IMR-90 (cell line): ENCODE measurements around the gene CNNM3. TPM values are rescaled to one million over a fixed set of nuclear protein-coding genes. Genes with fewer than 3 reads are reported as not detected.

Experiments
- ATAC-seq: fragments of 200-7000 bp; cut with Tn5 transposase; 2 replicates; pipeline ENCODE4 v1.9.1; 2020; ENCODE audit warnings: low read depth, mild to moderate bottlenecking, moderate library complexity
- BruUV-seq: library from RNA; stranded (reverse); fragments of 400-500 nt; replicated peaks from 2 replicates; lab custom pipeline; 2021; lab: Mats Ljungman, UMichigan
- CTCF ChIA-PET: fragments of 300-600 bp; formaldehyde crosslinking; extraction: SDS; loops from one replicate; lab custom pipeline; 2021; ENCODE audit warnings: antibody characterized with exemption; lab: Yijun Ruan, JAX
- POLR2A ChIA-PET: fragments of 300-600 bp; sonication (Branson Sonifier 250); formaldehyde crosslinking; loops from one replicate; lab custom pipeline; 2022; ENCODE audit warnings: antibody characterized with exemption; ENCODE audit not compliant: unreplicated experiment; lab: Charles Lee
- DNase-seq: peaks from one replicate; pipeline ENCODE4 v3.0.0; 2013
- H2AFZ ChIP-seq: replicated peaks from 2 replicates; pipeline ENCODE3; 2013; ENCODE audit warnings: low read length, mild to moderate bottlenecking; ENCODE audit not compliant: poor library complexity
- H2AK5ac ChIP-seq: 2 replicates; pipeline ENCODE4 v1.6.1; 2013; ENCODE audit warnings: low read depth, low read length, inconsistent platforms
- H2AK9ac ChIP-seq: replicated peaks from 2 replicates; pipeline ENCODE3; 2013; ENCODE audit warnings: mild to moderate bottlenecking, low read depth, low read length, moderate library complexity; ENCODE audit not compliant: poor library complexity
- H2BK120ac ChIP-seq: 2 replicates; pipeline ENCODE4 v1.6.1; 2013; ENCODE audit warnings: low read depth, low read length, inconsistent platforms
- H2BK15ac ChIP-seq: 3 replicates; pipeline ENCODE4 v1.6.1; 2013; ENCODE audit warnings: low read depth, low read length, inconsistent platforms
- H2BK20ac ChIP-seq: 2 replicates; pipeline ENCODE4 v1.6.1; 2013; ENCODE audit warnings: low read depth, mild to moderate bottlenecking, inconsistent platforms, low read length, moderate library complexity
- H2BK5ac ChIP-seq: 2 replicates; pipeline ENCODE4 v1.6.1; 2013; ENCODE audit warnings: mild to moderate bottlenecking, low read depth, low read length, inconsistent platforms; ENCODE audit not compliant: poor library complexity, severe bottlenecking
- H3K14ac ChIP-seq: replicated peaks from 2 replicates; pipeline ENCODE4 v1.6.1; 2013; ENCODE audit warnings: low read depth, low read length, inconsistent platforms
- H3K18ac ChIP-seq: 2 replicates; pipeline ENCODE4 v1.6.1; 2013; ENCODE audit warnings: low read depth, low read length, control low read depth
- H3K23ac ChIP-seq: 2 replicates; pipeline ENCODE4 v1.6.1; 2013; ENCODE audit warnings: low read depth, low read length, inconsistent platforms
- H3K27ac ChIP-seq: 2 replicates; pipeline ENCODE4 v1.5.1; 2013; ENCODE audit warnings: mild to moderate bottlenecking, control low read depth, low read length; ENCODE audit not compliant: insufficient read depth
- H3K27me3 ChIP-seq: 2 replicates; pipeline ENCODE4 v1.6.1; 2013; ENCODE audit warnings: low read length; ENCODE audit not compliant: control insufficient read depth, insufficient read depth
- H3K36me3 ChIP-seq: 2 replicates; pipeline ENCODE4 v1.6.1; 2013; ENCODE audit warnings: low read length, mixed read lengths; ENCODE audit not compliant: control insufficient read depth, insufficient read depth
- H3K4ac ChIP-seq: 2 replicates; pipeline ENCODE4 v1.6.1; 2013; ENCODE audit warnings: low read depth, low read length, inconsistent platforms
- H3K4me1 ChIP-seq: 2 replicates; pipeline ENCODE4 v1.6.1; 2013; ENCODE audit warnings: low read length, mixed read lengths; ENCODE audit not compliant: control insufficient read depth, insufficient read depth
- H3K4me2 ChIP-seq: 2 replicates; pipeline ENCODE4 v1.6.1; 2013; ENCODE audit warnings: low read depth, mild to moderate bottlenecking, control low read depth, low read length, moderate library complexity
- H3K4me3 ChIP-seq: 2 replicates; pipeline ENCODE4 v1.5.1; 2013; ENCODE audit warnings: low read depth, mild to moderate bottlenecking, control low read depth, low read length, moderate library complexity; ENCODE audit not compliant: insufficient read depth
- H3K56ac ChIP-seq: 2 replicates; pipeline ENCODE4 v1.6.1; 2013; ENCODE audit warnings: low read length, inconsistent platforms; ENCODE audit not compliant: insufficient read depth; ENCODE audit errors: extremely low read depth
- H3K79me1 ChIP-seq, 2 experiments: 2 replicates each; pipeline ENCODE4 v1.6.1; 2013; ENCODE audit warnings: low read length in 2 of 2, inconsistent platforms in 1 of 2, low read depth in 1 of 2
- H3K9ac ChIP-seq: 2 replicates; pipeline ENCODE4 v1.6.1; 2013; ENCODE audit warnings: low read depth, low read length, control low read depth
- H3K9me1 ChIP-seq: 2 replicates; pipeline ENCODE4 v1.6.1; 2013; ENCODE audit warnings: low read length, inconsistent platforms; ENCODE audit not compliant: insufficient read depth
- H3K9me3 ChIP-seq: 2 replicates; pipeline ENCODE4 v1.6.1; 2013; ENCODE audit warnings: low read length; ENCODE audit not compliant: control insufficient read depth, insufficient read depth
- H4K20me1 ChIP-seq: 2 replicates; pipeline ENCODE4 v1.6.1; 2013; ENCODE audit warnings: low read length, inconsistent platforms; ENCODE audit not compliant: insufficient read depth
- H4K5ac ChIP-seq: 2 replicates; pipeline ENCODE4 v1.6.1; 2013; ENCODE audit warnings: mild to moderate bottlenecking, low read depth, low read length, control low read depth
- H4K8ac ChIP-seq, 2 experiments: 2 replicates each; pipeline ENCODE4 v1.6.1; 2013; ENCODE audit warnings: low read depth in 2 of 2, low read length in 2 of 2, control low read depth in 1 of 2, inconsistent platforms in 1 of 2
- H4K91ac ChIP-seq: 2 replicates; pipeline ENCODE4 v1.6.1; 2013; ENCODE audit warnings: low read depth, low read length, inconsistent platforms; ENCODE audit not compliant: insufficient read depth
- MXI1 ChIP-seq: IDR thresholded peaks from 2 replicates; pipeline ENCODE4 v1.6.1; 2012; ENCODE audit warnings: low read depth, mild to moderate bottlenecking, low read length, moderate library complexity, borderline replicate concordance
- NFE2L2 ChIP-seq: fragments of 150-350 bp; IDR thresholded peaks from 2 replicates; pipeline ENCODE4 v1.6.1; 2016; ENCODE audit warnings: low read depth, mild to moderate bottlenecking, low read length
- POLR2A ChIP-seq: IDR thresholded peaks from 2 replicates; pipeline ENCODE4 v1.6.1; 2012; ENCODE audit warnings: mild to moderate bottlenecking, low read depth, low read length
- SMC3 ChIP-seq: fragments of 150-350 bp; IDR thresholded peaks from 2 replicates; pipeline ENCODE4 v1.6.1; 2016; ENCODE audit warnings: low read depth, mild to moderate bottlenecking, antibody characterized with exemption, low read length, moderate library complexity
- WGBS, 2 experiments: methylation state at CpG; one replicate each; pipeline versions ENCODE4 v1.1.5 to v1.1.7; 2013; ENCODE audit warnings: missing lambda C conversion rate in 2 of 2; ENCODE audit not compliant: insufficient read length in 1 of 2; ENCODE audit errors: extremely low coverage in 2 of 2; 5-methylcytosine and 5-hydroxymethylcytosine counted together
- dilution Hi-C: fragments of 300-500 bp; cut with HindIII; formaldehyde crosslinking; loops from one replicate; pipeline ENCODE4 v1.14.3; 2018; ENCODE audit warnings: low sequenced_read_pairs; ENCODE audit not compliant: unreplicated experiment
- in situ Hi-C: fragments of 300-500 bp; cut with MboI; formaldehyde crosslinking; loops from 3 replicates; pipeline ENCODE4 v1.14.3; 2019; ENCODE audit warnings: low sequenced_read_pairs, inconsistent platforms, mixed read lengths
- intact Hi-C: fragments of 100-400 bp; cut with micrococcal nuclease; formaldehyde crosslinking; loops from 2 replicates; pipeline ENCODE4 v1.10.0; 2022
- polyA plus RNA-seq, 3 experiments: library from polyadenylated mRNA; depleted of rRNA; stranded (reverse); fragments of >200 nt; gene quantifications; 2 replicates each; pipeline ENCODE4 v1.2.3, GENCODE V29; 2012; ENCODE audit warnings: low replicate concordance in 1 of 3
- total RNA-seq: library from RNA; depleted of rRNA; stranded (reverse); fragments of >200 nt; gene quantifications from 2 replicates; pipeline ENCODE4 v1.2.3, GENCODE V29; 2012

CNNM3 gene
- total and polyA plus RNA-seq, 2 of the 4 experiments (the other 2 are of a cell fraction), result 2.3 to 6.1 TPM

- peaks cover 11% of the 10 kb centered on the region for H3K4me1 ChIP-seq
- H3K79me1 ChIP-seq, result no peaks in the 10 kb centered on the region
- ATAC-seq (no peak), DNase-seq (no peak)
- no peak overlapping the region for H2BK20ac ChIP-seq
- no peak overlapping the region for H2AFZ ChIP-seq
- H3K9me1 ChIP-seq, result no peaks in the 10 kb centered on the region; the same call in 1 of the 2 replicates
- H2BK15ac ChIP-seq, result no peak overlapping the region
- no peak overlapping the region for H3K18ac ChIP-seq
- no peak overlapping the region for H4K91ac ChIP-seq
- no peak overlapping the region for H3K14ac ChIP-seq
- no peak overlapping the region for H3K23ac ChIP-seq
- POLR2A ChIA-PET, result interaction anchor here (0.6 kb wide), 1 partner anchor 347 kb away, joined by 4 read pairs; no protein-coding TSS in a partner anchor
- CTCF ChIA-PET, result no interaction called here
- H4K20me1 ChIP-seq, result no peaks in the 10 kb centered on the region
- H3K36me3 ChIP-seq, result no peaks in the 10 kb centered on the region
- no peak overlapping the region for H2BK120ac ChIP-seq
- no peak overlapping the region for H2AK9ac ChIP-seq
- no peak overlapping the region for H3K4ac ChIP-seq
- H3K4me3 ChIP-seq, result no peak overlapping the region
- no peak overlapping the region for H3K9ac ChIP-seq
- BruUV-seq, result no TSS peak
- no peak overlapping the region; the same call in 1 of the 2 replicates for H2AK5ac ChIP-seq
- no peak overlapping the region for H4K8ac ChIP-seq
- in situ Hi-C loops, result loop anchor here (25.0 kb wide), 1 partner anchor 238 kb away; the partner anchor contains the start of gene ANKRD36
- WGBS, 2 experiments, result 83% methylated on average over 3 of the region's 18 CpGs; no CpG with 5 or more reads in 1 of the 2 experiments
- H3K56ac ChIP-seq, result no peak overlapping the region
- no peak overlapping the region for H2BK5ac ChIP-seq
- H3K27me3 ChIP-seq, result peaks cover 2% of the 10 kb centered on the region; the same call in 1 of the 2 replicates
- H3K9me3 ChIP-seq, result no peaks in the 10 kb centered on the region
- no peak overlapping the region for H3K27ac ChIP-seq
- intact Hi-C loops, result no loop called here
- no peak overlapping the region for H3K4me2 ChIP-seq
- dilution Hi-C loops, result no loop called here
- TF ChIP-seq MXI1, result no peak
- TF ChIP-seq POLR2A, result no peak
- TF ChIP-seq NFE2L2, result no peak
- no peak for TF ChIP-seq SMC3
- H4K5ac ChIP-seq, result no peak overlapping the region
Observed at GRCh38 chr2:96874198-96874831, 58.2 kb downstream of the CNNM3 start.
